Subcutaneous abdominal adipose tissue (tissue), 5 donors: ENCODE results near the gene PTGES.

Experiments
- H3K27ac ChIP-seq: one replicate; pipeline ENCODE4 v1.7.0; 2013; ENCODE audit warnings: low read depth, mild to moderate bottlenecking, inconsistent platforms, low read length, moderate library complexity
- H3K27me3 ChIP-seq, 5 donors: one replicate each; pipeline ENCODE4 v1.7.0; 2013; ENCODE audit warnings: low read length in 5 of 5, inconsistent platforms in 1 of 5; ENCODE audit not compliant: control insufficient read depth in 5 of 5, insufficient read depth in 4 of 5
- H3K36me3 ChIP-seq, 5 donors: one replicate each; pipeline ENCODE4 v1.7.0; 2013; ENCODE audit warnings: low read length in 5 of 5; ENCODE audit not compliant: control insufficient read depth in 5 of 5, insufficient read depth in 5 of 5
- H3K4me1 ChIP-seq, 5 donors: one replicate each; pipeline ENCODE4 v1.7.0; 2013; ENCODE audit warnings: low read length in 5 of 5, mild to moderate bottlenecking in 3 of 5, moderate library complexity in 1 of 5; ENCODE audit not compliant: control insufficient read depth in 5 of 5, insufficient read depth in 5 of 5
- H3K4me3 ChIP-seq, 5 donors: one replicate each; pipeline ENCODE4 v1.7.0; 2013; ENCODE audit warnings: low read length in 5 of 5, low read depth in 1 of 5
- H3K9ac ChIP-seq, 5 donors: one replicate each; pipeline ENCODE4 v1.7.0; 2013; ENCODE audit warnings: low read length in 5 of 5, mild to moderate bottlenecking in 4 of 5, moderate library complexity in 3 of 5
- H3K9me3 ChIP-seq, 5 donors: one replicate each; pipeline ENCODE4 v1.7.0; 2013; ENCODE audit warnings: low read length in 5 of 5; ENCODE audit not compliant: control insufficient read depth in 5 of 5
- donor health status: healthy.
- donor health status: healthy.
- donor health status: healthy.
- donor health status: healthy.
- donor health status: healthy.

Gene PTGES

GRCh38 chr9:129712634-129713401 lies 40.0 kb downstream of the PTGES start:
- H3K9me3 ChIP-seq, result no peaks in the 10 kb centered on the region
- peak overlapping the region; percentile 49 for H3K27ac ChIP-seq
- peaks cover 0 to 22% (median 13%) of the 10 kb centered on the region in 5 donors for H3K4me1 ChIP-seq
- H3K9ac ChIP-seq, result no peak overlapping the region
- peak overlapping the region in 1 of 5 donors; percentile 4 for H3K4me3 ChIP-seq
- H3K27me3 ChIP-seq, result peaks cover 5 to 16% (median 12%) of the 10 kb centered on the region in 5 donors
- no peaks in the 10 kb centered on the region for H3K36me3 ChIP-seq

- Histone ChIP-seq H3K36me3 (no peaks in the 10 kb centered on the region), H3K27me3 (peaks cover 5 to 16% (median 12%) of the 10 kb centered on the region in 5 donors), H3K9ac (no peak overlapping the region), H3K4me3 (no peak overlapping the region), H3K27ac (no peak overlapping the region), H3K4me1 (peaks cover 0 to 22% (median 13%) of the 10 kb centered on the region in 5 donors), H3K9me3 (no peaks in the 10 kb centered on the region)
Measured at GRCh38 chr9:129710169-129710453, 42.7 kb downstream of the PTGES start.

GRCh38 chr9:129709438-129710168 lies 43.2 kb downstream of the PTGES start:
- Histone ChIP-seq H3K36me3 (no peaks in the 10 kb centered on the region), H3K9ac (no peak overlapping the region), H3K4me3 (no peak overlapping the region), H3K4me1 (peaks cover 0 to 19% (median 13%) of the 10 kb centered on the region in 5 donors), H3K9me3 (no peaks in the 10 kb centered on the region), H3K27ac (no peak overlapping the region), H3K27me3 (peaks cover 5 to 16% (median 10%) of the 10 kb centered on the region in 5 donors)

GRCh38 chr9:129708793-129709192 lies 44.0 kb downstream of the PTGES start:
- Histone ChIP-seq H3K36me3 (no peaks in the 10 kb centered on the region), H3K4me3 (no peak overlapping the region), H3K27ac (no peak overlapping the region), H3K9me3 (no peaks in the 10 kb centered on the region), H3K9ac (no peak overlapping the region), H3K4me1 (peaks cover under 1 to 22% (median 14%) of the 10 kb centered on the region in 5 donors), H3K27me3 (peaks cover 8 to 16% (median 15%) of the 10 kb centered on the region in 5 donors)

GRCh38 chr9:129704807-129705206 lies 48.0 kb downstream of the PTGES start:
- no peak overlapping the region for H3K9ac ChIP-seq
- H3K9me3 ChIP-seq, result no peaks in the 10 kb centered on the region
- H3K4me3 ChIP-seq, result no peak overlapping the region
- H3K27me3 ChIP-seq, result peaks cover 0 to 22% (median 4%) of the 10 kb centered on the region in 5 donors
- no peaks in the 10 kb centered on the region for H3K36me3 ChIP-seq
- peaks cover 8 to 20% (median 18%) of the 10 kb centered on the region in 5 donors for H3K4me1 ChIP-seq
- H3K27ac ChIP-seq, result no peak overlapping the region

- Histone ChIP-seq H3K4me1 (peaks cover 8 to 20% (median 18%) of the 10 kb centered on the region in 5 donors), H3K4me3 (no peak overlapping the region), H3K27ac (peak overlapping the region; percentile 58), H3K36me3 (no peaks in the 10 kb centered on the region), H3K27me3 (peaks cover 2 to 23% (median 10%) of the 10 kb centered on the region in 5 donors), H3K9ac (peak overlapping the region in 2 of 5 donors; percentile 1 to 2), H3K9me3 (no peaks in the 10 kb centered on the region)
Measured at GRCh38 chr9:129703667-129704355, 49.0 kb downstream of the PTGES start.

GRCh38 chr9:129702589-129703520 lies 50.0 kb downstream of the PTGES start:
- Histone ChIP-seq H3K4me3 (no peak overlapping the region), H3K4me1 (peaks cover 8 to 22% (median 18%) of the 10 kb centered on the region in 5 donors), H3K9me3 (no peaks in the 10 kb centered on the region), H3K9ac (peak overlapping the region in 1 of 5 donors; percentile 2), H3K27ac (peak overlapping the region; percentile 58), H3K36me3 (no peaks in the 10 kb centered on the region), H3K27me3 (peaks cover 10 to 30% (median 17%) of the 10 kb centered on the region in 5 donors)

- Histone ChIP-seq H3K27me3 (peaks cover 18 to 38% (median 22%) of the 10 kb centered on the region in 5 donors), H3K9me3 (no peaks in the 10 kb centered on the region), H3K4me3 (no peak overlapping the region), H3K36me3 (no peaks in the 10 kb centered on the region), H3K27ac (no peak overlapping the region), H3K4me1 (peaks cover 8 to 33% (median 22%) of the 10 kb centered on the region in 5 donors), H3K9ac (no peak overlapping the region)
Measured at GRCh38 chr9:129701549-129701948, 51.3 kb downstream of the PTGES start.

- peaks cover 8 to 33% (median 22%) of the 10 kb centered on the region in 5 donors for H3K4me1 ChIP-seq
- H3K4me3 ChIP-seq, result no peak overlapping the region
- no peak overlapping the region for H3K27ac ChIP-seq
- H3K27me3 ChIP-seq, result peaks cover 20 to 38% (median 23%) of the 10 kb centered on the region in 5 donors
- no peaks in the 10 kb centered on the region for H3K36me3 ChIP-seq
- H3K9me3 ChIP-seq, result no peaks in the 10 kb centered on the region
- no peak overlapping the region for H3K9ac ChIP-seq
Measured at GRCh38 chr9:129701054-129701453, 51.8 kb downstream of the PTGES start.
